ENCODE results near the gene CLDN6.
A peak's percentile ranks its signal among the peaks of the same experiment; 100 is the strongest.

Gene CLDN6

DNA sequence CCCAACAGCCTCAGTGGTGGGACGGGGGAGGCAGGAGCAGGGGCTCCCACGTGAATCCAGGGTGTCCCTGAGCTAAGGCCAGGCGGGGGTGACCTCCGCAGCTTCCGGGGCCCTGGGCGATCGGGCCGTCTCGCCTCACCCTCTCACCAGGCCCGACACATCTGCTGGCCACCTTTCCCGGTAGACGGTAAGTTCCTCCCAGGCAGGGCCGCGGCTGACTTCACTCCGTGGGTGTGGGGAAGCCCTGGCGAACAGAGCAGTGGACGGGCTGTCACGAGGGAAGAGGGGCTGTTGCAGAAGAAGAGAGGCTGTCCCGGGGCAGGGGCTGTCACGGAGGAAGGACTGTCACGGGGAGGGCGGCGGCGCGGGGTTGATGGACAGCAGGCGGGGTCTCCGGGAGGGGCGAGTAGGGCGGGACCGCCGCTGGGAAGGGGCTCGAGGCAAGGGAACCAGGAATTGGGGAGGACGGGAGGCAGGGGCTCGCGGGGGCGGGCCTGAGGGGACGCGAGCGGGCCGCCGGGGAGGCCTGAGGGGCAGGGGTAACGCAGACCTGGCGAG lies 38.2 kb downstream of the CLDN6 start:
- DNase-seq (ENCODE audit: low spot score) = no peak
- Histone ChIP-seq H3K4me3 (peak overlapping the region; percentile 87), H3K27ac (no peak overlapping the region)
- TF ChIP-seq, protein P1, sequence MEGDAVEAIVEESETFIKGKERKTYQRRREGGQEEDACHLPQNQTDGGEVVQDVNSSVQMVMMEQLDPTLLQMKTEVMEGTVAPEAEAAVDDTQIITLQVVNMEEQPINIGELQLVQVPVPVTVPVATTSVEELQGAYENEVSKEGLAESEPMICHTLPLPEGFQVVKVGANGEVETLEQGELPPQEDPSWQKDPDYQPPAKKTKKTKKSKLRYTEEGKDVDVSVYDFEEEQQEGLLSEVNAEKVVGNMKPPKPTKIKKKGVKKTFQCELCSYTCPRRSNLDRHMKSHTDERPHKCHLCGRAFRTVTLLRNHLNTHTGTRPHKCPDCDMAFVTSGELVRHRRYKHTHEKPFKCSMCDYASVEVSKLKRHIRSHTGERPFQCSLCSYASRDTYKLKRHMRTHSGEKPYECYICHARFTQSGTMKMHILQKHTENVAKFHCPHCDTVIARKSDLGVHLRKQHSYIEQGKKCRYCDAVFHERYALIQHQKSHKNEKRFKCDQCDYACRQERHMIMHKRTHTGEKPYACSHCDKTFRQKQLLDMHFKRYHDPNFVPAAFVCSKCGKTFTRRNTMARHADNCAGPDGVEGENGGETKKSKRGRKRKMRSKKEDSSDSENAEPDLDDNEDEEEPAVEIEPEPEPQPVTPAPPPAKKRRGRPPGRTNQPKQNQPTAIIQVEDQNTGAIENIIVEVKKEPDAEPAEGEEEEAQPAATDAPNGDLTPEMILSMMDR (IDR thresholded peaks at IDR 0.05) = no peak

DNA sequence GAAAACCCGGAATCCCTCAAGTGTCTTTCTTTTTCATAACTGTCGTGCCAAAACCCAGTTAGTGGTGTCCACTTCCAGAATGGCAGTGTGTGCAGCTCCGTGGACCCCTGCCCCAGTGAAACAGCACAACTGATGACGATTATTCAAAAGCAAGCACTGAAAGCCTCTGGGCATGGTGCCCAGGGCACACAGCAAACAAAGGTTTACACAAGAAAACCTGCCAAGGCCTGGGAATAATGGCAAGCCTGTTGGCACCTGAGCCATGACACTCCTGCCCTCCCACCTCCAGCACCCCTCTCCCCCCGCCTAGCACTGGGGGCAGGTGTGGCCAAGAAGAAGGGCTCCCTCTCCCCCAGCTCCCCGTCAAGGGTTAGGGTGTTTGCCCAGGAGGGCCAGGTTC lies 40.5 kb downstream of the CLDN6 start:
- Histone ChIP-seq H3K27ac (no peak overlapping the region), H3K4me3 (no peak overlapping the region)
- TF ChIP-seq, protein P1 (IDR thresholded peaks at IDR 0.05) = no peak
- no peak for DNase-seq (ENCODE audit: low spot score)

DNA sequence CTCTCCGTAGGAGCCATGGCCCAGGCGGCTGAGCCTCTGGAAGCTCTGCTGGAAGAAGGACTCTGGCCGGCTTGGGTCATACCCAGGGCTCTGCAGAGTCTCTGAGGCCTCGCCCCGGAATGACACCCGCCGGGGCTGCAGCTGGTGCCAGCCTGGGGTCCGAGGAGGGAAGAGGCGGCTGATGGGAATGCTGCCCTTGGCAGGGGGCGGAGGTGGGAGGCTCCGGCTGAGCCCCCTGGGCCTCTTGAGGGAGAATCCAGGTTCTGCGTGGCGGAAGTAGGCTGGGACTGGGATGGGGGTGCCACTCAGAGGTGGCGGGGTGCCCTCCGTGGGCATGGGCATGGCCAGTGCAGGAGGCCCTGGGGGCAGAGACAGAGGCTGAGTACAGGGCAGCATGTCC lies 41.3 kb downstream of the CLDN6 start:
- Histone ChIP-seq H3K4me3 (no peak overlapping the region), H3K27ac (no peak overlapping the region)
- DNase-seq (ENCODE audit: low spot score) = no peak
- TF ChIP-seq, protein P1 (IDR thresholded peaks at IDR 0.05) = no peak

DNA sequence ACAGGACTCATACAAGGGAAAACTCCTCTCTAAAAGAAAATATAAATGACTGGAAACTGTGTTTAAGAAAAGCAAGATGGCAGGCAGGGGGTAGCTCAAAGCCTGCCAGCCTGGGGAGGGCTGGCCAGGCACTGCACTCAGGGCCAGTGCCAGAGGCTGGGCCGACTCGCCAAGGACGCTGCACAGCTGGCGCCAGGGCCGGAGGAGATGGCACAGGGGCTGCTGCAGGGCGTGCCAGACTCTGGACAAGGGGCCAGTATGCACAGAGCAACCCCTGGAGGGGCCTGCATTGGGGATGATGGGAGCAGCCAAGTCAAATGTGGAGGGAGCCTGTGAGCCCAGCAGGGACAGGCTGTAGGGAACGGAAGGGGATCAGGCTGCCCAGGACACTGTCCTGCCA lies 41.8 kb downstream of the CLDN6 start:
- TF ChIP-seq, protein P1 (IDR thresholded peaks at IDR 0.05) = no peak
- H3K27ac ChIP-seq = no peak overlapping the region
- no peak overlapping the region for H3K4me3 ChIP-seq
- DNase-seq (ENCODE audit: low spot score) = no peak

DNA sequence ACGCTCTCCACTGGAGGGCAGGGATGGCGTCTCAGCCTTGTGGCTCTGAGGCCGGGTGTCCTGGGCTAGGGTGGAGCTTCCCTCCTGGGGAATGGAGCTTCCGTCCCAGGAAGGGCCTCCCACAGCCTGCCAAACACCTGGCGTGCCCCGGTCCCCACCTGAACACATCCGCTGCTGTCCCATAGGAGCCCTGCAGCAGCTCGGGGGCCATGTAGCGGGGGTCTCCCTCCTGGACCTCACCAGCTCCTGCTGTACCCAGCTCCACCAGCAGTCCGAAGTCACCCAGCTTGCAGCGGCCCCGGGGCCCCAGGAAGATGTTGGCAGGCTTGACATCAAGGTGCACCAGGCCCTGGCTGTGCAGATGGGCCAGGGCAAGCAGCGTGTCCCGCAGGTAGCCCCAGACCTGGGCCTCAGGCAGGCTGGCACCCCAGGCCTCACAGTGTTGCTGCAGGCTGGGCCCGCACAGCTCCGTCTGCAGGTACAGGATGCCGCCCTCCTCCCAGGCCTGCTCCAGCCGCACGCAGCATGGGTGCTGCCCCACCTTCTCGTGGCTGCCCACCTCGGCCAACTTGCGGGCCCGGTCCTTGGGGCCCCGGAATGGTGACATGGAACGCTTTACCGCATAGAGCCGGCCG lies 42.7 kb downstream of the CLDN6 start:
- Histone ChIP-seq H3K4me3 (no peak overlapping the region), H3K27ac (no peak overlapping the region)
- TF ChIP-seq, protein P1 (IDR thresholded peaks at IDR 0.05) = no peak
- no peak for DNase-seq (ENCODE audit: low spot score)

DNA sequence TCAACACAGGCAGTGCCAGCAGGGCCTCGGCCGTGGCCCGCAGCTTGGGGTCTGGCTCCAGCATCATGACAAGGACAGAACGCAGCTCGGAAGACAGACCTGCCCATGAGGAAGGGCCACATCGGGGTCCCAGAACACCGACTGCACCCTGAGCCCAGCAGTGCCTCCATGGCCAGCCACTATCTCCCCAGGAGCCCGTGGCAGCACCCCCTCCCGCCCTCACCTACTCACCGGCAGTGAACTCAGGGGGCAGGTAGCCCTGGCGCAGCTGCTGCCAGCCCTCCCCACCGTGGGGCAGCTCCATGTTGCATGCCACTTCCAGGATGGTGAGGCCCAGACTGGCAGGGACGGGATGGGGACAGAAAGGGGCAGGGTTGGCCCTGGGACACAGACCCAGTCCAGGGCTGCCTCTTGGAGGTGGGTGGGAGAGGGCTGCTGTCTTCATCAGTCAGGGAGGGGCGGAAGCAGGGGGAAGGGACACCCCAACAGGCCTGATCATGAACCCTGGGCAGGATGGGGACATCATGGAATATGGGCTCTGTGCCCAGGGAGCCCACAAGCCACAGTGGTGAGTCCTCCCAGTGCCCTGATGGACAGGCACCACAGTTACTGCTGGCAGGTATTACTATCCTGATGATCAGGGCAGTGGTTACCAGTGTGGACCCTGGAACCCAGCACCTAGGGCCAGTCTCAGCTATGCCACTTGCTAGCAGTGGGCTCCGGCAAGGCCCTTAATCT lies 43.5 kb downstream of the CLDN6 start:
- TF ChIP-seq, protein P1 (IDR thresholded peaks at IDR 0.05) = no peak
- Histone ChIP-seq H3K4me3 (no peak overlapping the region), H3K27ac (no peak overlapping the region)
- no peak for DNase-seq (ENCODE audit: low spot score)
